Stimulated activated CD8-positive, alpha-beta memory T cell treated with anti-CD3 and anti-CD28 coated beads, Interleukin-7, amount 100 ng/mL, for 24 hours (primary cell): Measurements from ENCODE around the gene PITPNB.
A peak's percentile ranks its signal among the peaks of the same experiment; 100 is the strongest.

Experiments
- DNase-seq: peaks from one replicate; pipeline ENCODE4 v3.0.0-alpha.2; 2020; ENCODE audit warnings: low read depth

PITPNB gene

GRCh38 chr22:27919222-27919941, at the start of gene PITPNB:
Gene PITPNB (minus strand): TSS chr22:27919256. CDS start chr22:27919191, 65 bp downstream.
- peak; percentile 97 for DNase-seq

DNA sequence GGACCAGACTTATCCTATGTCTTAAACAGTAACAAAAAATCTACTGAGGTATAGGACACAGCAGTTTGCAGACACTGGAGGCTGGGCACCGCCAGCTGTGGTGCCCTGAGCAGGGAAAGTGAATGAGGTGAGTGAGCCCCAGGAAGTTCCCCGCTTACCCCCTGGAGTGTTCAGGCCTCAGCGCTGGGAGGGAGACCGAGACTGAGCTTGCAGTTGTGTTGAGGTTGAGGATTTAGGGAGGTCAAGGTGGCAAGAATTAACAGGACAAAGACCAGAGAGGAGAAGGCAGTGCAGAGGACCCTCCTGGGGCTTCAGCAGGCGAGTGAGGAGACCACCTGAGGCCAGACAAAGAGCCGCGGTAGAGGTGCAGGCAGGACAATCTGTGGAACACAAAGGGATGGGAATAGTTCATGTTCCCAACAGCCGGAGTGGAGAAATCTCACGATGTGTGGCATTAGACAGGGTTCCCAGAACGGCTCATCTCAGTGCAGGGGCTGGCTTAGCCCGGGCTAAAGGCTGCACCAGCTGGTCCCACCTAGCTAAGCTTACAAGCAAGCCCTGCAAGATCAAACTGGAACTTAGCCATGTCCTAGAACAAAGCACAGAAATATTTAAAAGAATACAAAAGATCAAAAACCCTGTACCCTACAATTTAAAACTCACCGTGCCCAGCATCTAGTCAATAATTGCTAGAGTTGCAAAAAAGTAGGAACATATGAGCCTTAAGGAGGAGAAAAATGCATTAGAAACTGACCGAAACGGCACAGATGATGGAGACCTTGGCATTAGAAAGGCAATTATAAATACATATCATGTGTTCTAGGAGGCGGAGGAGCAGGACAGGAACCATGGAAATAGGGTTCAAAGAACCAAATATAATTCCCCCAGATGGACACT, 47.4 kb upstream of the PITPNB start:
- DNase-seq = no peak

GRCh38 chr22:27962268-27963044, 43.4 kb upstream of the PITPNB start:
- DNase-seq = no peak

GRCh38 chr22:27961680-27962079, 42.6 kb upstream of the PITPNB start:
- DNase-seq = no peak

- DNase-seq = no peak
Observed at GRCh38 chr22:27961182-27961581, 42.1 kb upstream of the PITPNB start.

DNA sequence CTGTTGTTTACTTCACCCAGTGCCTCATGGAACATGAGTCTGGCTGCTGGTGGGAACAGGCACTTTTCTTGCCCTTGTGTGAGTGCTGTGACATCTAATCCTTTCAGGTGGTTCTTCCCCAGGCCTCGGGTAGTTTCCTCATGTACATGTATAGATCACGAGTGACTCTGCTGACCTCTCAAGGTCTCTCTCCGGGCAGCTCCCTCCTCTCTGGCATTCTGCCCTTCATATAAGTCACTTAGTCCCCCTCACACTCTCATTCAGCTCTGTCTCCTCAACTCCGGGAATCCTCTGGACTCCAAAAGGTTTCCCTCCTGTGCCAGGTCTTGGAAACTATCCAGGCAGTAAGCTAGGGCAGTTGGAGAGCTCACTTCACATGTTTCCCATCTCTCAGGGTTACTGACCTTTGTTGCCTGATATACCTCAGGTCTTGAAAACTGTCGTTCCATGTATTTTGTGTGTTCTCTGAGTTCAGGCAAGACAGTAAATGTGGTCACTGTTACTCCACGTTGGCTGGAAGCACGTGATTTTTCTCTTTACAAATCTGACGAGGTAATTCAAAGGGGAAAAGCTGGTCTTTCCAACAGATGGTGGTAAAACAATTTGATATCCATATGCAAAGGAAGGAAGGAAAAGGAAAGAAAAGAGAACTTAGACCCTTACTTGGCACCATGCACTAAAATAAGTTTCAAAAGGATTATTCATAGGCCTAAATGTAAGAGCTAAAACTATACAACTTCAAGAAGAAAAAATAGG, 40.5 kb upstream of the PITPNB start:
- DNase-seq = no peak

DNA sequence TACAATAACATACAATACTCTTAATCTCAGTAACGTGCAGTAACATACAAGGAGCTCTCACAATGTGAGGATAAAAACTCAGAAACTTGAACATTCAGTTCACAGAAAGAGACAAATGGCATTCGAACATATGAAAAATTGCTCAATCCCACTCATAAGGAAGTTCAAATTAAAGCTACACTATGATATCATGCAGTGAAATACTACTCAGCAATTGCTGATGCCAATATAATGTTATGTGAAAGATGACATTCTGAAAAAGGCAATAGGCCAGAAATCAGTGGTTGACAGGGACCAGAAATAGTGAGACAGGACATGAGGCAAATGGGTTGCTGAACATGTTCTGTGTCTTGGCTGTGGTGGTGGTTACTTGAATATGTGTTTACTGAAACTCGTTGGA, 33.7 kb upstream of the PITPNB start:
- no peak for DNase-seq

GRCh38 chr22:27952091-27952490, 33.0 kb upstream of the PITPNB start:
- no peak for DNase-seq

DNA sequence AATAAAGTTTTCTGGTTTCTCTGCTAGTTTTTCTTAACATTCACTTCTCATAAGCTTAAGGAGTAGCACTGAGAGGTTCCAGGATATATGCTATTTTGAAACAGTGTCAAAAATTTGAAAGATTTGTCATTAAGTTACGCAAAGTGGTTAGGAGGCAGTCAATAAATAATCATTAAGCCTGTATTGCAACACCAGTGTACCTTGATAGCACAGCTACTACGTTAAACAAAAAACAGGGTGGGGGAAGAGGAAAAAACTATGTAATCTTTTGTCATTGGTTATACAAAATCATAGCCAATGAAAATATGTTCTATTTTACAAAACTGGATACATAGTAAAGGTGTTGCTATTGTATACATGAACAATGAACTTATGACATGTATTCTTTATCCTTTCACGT, 30.4 kb upstream of the PITPNB start:
- no peak for DNase-seq

DNA sequence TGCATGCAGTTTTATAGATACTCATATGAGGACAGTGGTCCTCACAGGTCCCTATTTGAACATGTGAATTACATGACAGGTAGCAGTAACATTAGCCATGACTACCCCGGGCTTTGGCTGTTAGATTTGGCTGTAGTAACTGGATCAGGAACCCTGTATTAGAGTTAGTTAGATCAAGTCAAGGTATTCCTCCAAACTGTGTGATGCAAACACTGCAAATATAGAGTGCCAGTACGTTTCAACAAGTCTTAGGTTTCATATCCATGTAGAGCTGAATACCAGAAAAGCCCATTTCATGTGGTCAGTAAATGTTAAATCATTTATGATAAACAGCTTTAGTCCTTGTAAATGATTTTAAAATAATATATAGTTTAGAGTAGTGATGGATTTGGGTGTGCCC, 29.5 kb upstream of the PITPNB start:
- DNase-seq = no peak

DNA sequence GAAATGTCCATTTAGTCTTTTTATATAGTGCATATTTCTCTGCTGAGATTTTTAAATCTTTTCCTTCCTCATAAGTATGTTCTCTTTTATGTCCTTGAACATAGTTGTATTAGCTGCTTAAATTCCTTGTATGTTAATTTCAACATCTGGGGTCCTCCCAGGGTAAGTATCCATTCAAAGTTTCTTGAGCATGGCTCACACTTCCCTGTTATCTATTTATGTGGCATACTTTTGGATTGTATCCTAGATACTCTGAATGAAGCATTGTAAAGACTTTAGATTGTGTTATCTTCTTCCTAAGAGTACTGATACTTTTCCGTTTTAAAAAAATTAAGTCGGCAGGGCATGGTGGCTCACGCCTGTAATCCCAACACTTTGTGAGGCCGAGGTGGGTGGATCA, 28.4 kb upstream of the PITPNB start:
- no peak for DNase-seq

GRCh38 chr22:27941143-27941542, 22.1 kb upstream of the PITPNB start:
- DNase-seq = no peak

DNA sequence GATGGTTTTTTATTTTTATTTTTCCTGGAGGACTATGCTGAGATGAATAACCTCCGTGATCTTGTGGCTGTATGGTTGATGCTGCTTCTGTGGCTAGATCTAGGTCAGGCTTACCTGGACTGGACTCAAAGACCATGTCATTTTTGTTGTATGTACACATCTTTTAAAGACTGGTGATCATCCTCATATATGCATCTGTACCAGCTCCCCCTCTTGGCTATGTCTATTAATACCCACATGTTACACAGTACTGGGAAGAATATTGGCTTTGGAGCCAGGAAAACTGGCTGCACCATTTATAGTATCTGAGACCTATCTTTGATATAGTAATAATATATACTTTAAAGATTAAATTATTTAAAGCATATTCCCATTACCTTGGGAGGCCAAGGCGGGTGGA, 18.4 kb upstream of the PITPNB start:
- no peak for DNase-seq

- no peak for DNase-seq
Observed at GRCh38 chr22:27935897-27936296, 16.8 kb upstream of the PITPNB start.

DNA sequence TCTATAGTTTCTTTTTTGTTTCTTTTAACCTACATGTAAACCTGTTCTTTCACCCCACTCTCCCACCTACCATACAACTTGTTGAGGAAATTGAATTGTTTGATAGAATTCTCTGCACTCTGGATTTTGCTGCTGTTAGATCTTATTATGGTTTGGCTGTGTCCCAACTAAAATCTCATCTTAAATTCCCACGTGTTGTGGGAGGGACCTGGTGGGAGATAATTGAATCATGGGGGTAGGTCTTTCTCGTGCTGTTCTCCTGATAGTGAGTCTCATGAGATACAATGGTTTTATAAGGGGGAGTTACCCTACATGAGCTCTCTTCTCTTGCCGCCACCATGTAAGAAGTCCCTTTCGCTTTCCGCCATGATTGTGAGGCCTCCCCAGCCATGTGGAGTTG, 15.0 kb upstream of the PITPNB start:
- DNase-seq = no peak

GRCh38 chr22:27933186-27933983, 14.3 kb upstream of the PITPNB start:
- DNase-seq = no peak

DNA sequence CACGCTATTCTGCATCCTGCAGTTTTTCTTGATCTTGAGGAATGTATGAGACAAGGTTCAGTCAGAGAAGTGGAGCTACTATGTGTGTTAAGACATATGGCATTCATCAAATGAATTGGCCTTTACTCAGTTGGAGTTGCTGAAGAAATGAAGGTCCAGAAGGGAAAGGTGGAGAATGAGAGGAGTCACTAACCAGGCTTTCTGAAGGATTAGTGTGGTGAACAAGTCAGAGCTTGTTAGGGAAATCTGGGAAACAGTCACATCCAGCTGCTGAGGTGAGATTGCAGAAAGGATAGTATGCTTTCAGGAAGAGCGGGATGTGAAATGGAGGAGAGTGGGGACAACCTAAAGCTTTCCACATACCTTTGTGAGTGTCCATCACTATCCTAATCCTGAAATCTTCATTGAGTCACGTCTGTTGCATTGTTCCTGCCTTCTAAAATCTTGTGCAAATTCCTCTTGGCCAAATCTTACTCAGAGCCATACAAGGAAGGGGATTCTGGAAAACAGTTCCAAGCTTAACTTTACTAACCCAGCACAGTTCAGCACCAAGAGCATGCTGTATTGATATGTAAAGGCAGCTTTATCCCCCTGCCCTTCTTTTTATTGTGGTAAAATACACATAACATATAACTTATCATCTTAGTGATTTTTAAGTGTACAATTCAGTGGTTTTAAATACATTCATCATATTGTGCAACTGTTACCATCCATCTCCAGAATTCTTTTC, 11.4 kb upstream of the PITPNB start:
- DNase-seq = no peak

- DNase-seq = no peak
Observed at GRCh38 chr22:27927608-27928007, 8.6 kb upstream of the PITPNB start.

DNA sequence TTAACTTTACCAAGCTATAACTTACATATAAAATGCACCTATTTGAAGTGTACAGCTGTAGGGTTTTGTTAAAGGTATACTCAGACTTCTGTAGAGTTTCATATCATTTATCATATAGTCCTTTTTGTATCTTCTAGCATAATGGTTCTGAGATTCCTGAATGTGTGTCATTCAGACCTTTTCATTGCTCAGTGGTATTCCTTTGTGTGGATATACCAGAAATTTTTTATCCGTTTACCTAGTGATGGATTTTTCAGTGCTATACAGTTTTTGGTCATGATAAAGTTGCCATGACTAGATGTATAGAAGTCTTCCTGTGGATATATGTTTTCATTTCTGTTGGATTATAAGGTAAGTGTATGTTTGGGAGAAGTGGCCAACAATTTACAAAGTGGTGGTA, 6.3 kb upstream of the PITPNB start:
- DNase-seq = no peak
